Testis (tissue), 3 donors: ENCODE results near the gene DLK2. TPM values are rescaled to one million over a fixed set of nuclear protein-coding genes. Genes with fewer than 3 reads are reported as not detected.

Experiments used
- DNase-seq: peaks from one replicate; pipeline ENCODE4 v3.0.0-alpha.2; 2019
- H3K27ac ChIP-seq, 2 donors: fragments of 200-600 bp; sonication (generic); one replicate each; pipeline ENCODE4 v1.5.1; 2019
- H3K27me3 ChIP-seq: fragments of 200-600 bp; sonication (generic); one replicate; pipeline ENCODE4 v1.5.1; 2019
- H3K36me3 ChIP-seq: fragments of 200-600 bp; sonication (generic); one replicate; pipeline ENCODE4 v1.5.1; 2017; ENCODE audit warnings: low read depth; ENCODE audit errors: missing control alignments
- H3K4me1 ChIP-seq: fragments of 200-600 bp; sonication (generic); one replicate; pipeline ENCODE4 v1.5.1; 2019
- H3K4me3 ChIP-seq, 2 donors: fragments of 200-600 bp; sonication (generic); one replicate each; pipeline ENCODE4 v1.5.1; 2017 to 2019
- H3K9me3 ChIP-seq: fragments of 200-600 bp; sonication (generic); one replicate; pipeline ENCODE4 v1.5.1; 2017
- POLR2A ChIP-seq: fragments of 450-650 bp; IDR thresholded peaks from one replicate; pipeline ENCODE4 v1.6.1; 2017; ENCODE audit warnings: antibody characterized with exemption, mild to moderate bottlenecking, moderate library complexity
- WGBS, 2 donors: methylation state at CpG; one replicate each; pipeline ENCODE4 v1.1.5; 2018; 5-methylcytosine and 5-hydroxymethylcytosine counted together
- intact Hi-C: fragments of 100-400 bp; cut with DNase I; formaldehyde crosslinking; loops from one replicate; pipeline ENCODE4 v1.15.1; 2023; ENCODE audit warnings: low total_unique reads
- polyA plus RNA-seq: library from polyadenylated mRNA; stranded (reverse); fragments of 350-450 nt; fragmentation: Illumina TruSeq; extraction: RNeasy Lipid Tissue Mini Kit (QIAGEN cat#74804); gene quantifications from one replicate; pipeline ENCODE4 v1.2.3, GENCODE V29; 2014; ENCODE audit warnings: low read depth, low replicate concordance; ENCODE audit not compliant: insufficient read depth
- total RNA-seq, 2 donors: library from RNA; depleted of rRNA; stranded (reverse); fragments of >200 nt; gene quantifications; one replicate each; pipeline ENCODE4 v1.2.3, GENCODE V29; 2016
- TF ChIP-seq, protein P1 (sequence below), 3 experiments: fragments of 450-650 bp in 2 of 3; fragments of 200-600 bp in 1 of 3; sonication (generic) in 1 of 3; IDR thresholded peaks; one replicate each; pipeline ENCODE4 v1.5.1; 2016 to 2019; ENCODE audit warnings: antibody characterized with exemption in 3 of 3, mild to moderate bottlenecking in 2 of 3, moderate library complexity in 1 of 3

DLK2 gene
- total and polyA plus RNA-seq, 3 donors from 2014 or later, result 1.3 to 1.9 (median 1.7) TPM

DNA sequence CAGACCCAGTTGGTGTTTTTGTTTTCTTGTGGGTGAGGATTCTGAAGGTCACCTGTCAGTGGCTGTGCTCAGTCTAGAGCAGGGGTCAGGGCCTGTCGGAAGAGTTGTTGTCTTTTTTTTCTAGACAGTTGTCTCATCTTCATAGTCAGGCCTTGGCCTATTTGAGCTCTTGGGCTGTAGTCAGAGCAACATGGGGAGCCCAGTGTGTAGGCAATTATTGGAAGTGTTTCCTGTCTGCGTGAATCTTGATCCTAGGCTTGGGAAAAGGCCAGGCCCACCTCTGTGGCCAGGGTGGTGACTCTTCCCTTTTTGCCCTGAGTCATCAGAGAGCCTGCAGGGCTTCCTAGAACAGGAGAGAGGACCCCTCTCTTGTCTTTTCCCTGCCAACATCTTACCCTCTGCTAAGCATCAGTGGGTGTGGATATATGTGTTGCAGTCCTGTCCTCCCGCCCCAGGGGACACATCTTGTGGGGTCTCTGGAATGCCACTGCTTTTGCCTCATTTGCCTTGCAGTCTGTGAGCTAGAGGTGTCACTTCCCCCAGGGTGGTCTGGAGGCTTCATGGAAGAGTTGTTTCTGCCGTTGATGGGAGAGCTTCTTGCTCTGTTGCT lies 33.4 kb upstream of the DLK2 start:
- Histone ChIP-seq H3K27me3 (no peaks in the 10 kb centered on the region), H3K9me3 (no peaks in the 10 kb centered on the region), H3K36me3 (no peaks in the 10 kb centered on the region), H3K27ac (peak overlapping the region in 1 of 2 donors; percentile 36), H3K4me3 (no peak overlapping the region), H3K4me1 (peaks cover 22% of the 10 kb centered on the region)
- intact Hi-C loops, result no loop called here
- TF ChIP-seq, protein P1, sequence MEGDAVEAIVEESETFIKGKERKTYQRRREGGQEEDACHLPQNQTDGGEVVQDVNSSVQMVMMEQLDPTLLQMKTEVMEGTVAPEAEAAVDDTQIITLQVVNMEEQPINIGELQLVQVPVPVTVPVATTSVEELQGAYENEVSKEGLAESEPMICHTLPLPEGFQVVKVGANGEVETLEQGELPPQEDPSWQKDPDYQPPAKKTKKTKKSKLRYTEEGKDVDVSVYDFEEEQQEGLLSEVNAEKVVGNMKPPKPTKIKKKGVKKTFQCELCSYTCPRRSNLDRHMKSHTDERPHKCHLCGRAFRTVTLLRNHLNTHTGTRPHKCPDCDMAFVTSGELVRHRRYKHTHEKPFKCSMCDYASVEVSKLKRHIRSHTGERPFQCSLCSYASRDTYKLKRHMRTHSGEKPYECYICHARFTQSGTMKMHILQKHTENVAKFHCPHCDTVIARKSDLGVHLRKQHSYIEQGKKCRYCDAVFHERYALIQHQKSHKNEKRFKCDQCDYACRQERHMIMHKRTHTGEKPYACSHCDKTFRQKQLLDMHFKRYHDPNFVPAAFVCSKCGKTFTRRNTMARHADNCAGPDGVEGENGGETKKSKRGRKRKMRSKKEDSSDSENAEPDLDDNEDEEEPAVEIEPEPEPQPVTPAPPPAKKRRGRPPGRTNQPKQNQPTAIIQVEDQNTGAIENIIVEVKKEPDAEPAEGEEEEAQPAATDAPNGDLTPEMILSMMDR (IDR thresholded peaks at IDR 0.05), result no peak
- no peak for TF ChIP-seq POLR2A
- no peak for DNase-seq
- WGBS, 2 donors, result 39 to 40% methylated on average over 4 of the region's 4 CpGs

DNA sequence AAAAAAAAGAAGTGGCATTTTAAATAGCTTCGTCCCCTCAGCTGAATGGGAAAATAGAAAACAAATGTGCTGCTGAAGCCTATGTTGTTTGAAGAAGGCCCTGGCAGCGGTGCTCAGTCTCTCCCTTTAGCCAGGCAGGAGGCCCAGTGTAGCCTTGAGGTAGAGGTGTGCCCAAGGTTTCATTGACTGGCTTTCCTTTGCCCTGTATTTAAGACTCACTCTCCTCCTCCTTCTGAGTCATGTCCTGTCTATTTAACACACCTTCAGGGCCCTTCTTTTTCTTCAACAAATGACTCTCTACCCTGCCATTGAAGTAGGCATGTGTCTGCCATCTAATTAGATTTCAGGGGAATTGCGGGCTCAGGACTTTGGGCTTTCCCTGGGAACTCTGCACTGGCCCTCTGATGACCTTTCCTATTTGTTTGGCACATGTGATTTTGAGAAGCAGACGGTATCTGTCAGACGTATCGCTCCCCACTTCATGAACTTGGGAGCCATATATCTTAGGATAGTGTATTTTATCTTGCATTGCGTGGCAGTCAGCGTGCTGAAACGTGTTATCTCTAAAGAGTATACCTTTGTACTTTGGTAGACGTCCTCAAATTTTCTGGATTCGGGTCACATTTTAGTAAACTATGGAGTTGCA lies 26.4 kb upstream of the DLK2 start:
- no peaks in the 10 kb centered on the region for H3K9me3 ChIP-seq
- no peak overlapping the region for H3K4me3 ChIP-seq
- WGBS, 2 donors, result 91% methylated on average over 11 of the region's 11 CpGs
- TF ChIP-seq POLR2A, result no peak
- TF ChIP-seq, protein P1 (IDR thresholded peaks at IDR 0.05), result no peak
- intact Hi-C loops, result no loop called here
- H3K36me3 ChIP-seq, result no peaks in the 10 kb centered on the region
- H3K27me3 ChIP-seq, result no peaks in the 10 kb centered on the region
- no peak for DNase-seq
- H3K4me1 ChIP-seq, result peaks cover 7% of the 10 kb centered on the region
- no peak overlapping the region for H3K27ac ChIP-seq

DNA sequence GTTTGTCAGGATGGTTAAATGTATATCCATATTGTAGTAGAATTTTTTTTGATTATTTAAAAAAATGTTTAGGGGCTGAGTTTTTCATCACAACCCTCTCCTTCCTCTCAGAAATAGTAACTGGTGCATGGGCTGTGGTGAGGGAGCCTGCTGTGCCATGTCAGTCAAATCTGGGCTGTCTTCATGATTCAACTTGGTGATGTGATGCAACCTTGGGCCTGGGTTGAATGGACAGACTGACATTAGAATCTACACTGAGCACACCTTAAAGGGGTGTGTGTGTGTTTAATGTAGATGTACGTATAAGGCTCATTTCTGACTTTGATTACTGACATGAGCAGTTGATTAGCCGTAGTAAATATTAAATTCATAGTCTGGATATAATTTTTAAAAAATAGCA lies 25.7 kb upstream of the DLK2 start:
- no peaks in the 10 kb centered on the region for H3K36me3 ChIP-seq
- H3K4me1 ChIP-seq, result peaks cover 7% of the 10 kb centered on the region
- intact Hi-C loops, result no loop called here
- no peaks in the 10 kb centered on the region for H3K9me3 ChIP-seq
- no peak overlapping the region for H3K4me3 ChIP-seq
- no peak overlapping the region for H3K27ac ChIP-seq
- TF ChIP-seq, protein P1 (IDR thresholded peaks at IDR 0.05), result no peak
- no peak for TF ChIP-seq POLR2A
- WGBS, 2 donors, result 92 to 98% methylated on average over 2 of the region's 2 CpGs
- H3K27me3 ChIP-seq, result no peaks in the 10 kb centered on the region
- DNase-seq, result no peak

DNA sequence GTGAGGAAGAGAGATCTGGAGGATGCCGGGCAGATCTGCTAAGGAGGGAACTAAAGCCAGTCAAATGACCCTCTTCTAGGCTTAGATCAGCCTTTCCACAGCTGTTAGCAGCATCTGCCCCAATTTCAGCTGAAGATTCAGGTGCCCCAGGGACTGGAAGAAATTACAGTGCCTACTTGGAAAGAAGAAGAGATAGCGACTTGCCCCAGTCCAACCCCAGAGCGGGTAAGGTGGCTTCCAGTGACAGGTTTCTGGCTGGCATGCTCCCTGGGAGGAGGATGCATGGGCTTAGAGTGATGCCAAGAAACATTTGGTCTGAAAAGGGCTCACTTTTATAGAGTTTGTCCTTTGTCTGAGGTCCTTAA lies 22.6 kb upstream of the DLK2 start:
- TF ChIP-seq, protein P1 (IDR thresholded peaks at IDR 0.05), result no peak
- TF ChIP-seq POLR2A, result no peak
- H3K27ac ChIP-seq, result peak overlapping the region; percentile 60 to 79
- intact Hi-C loops, result no loop called here
- WGBS, 2 donors, result 11% methylated on average over 3 of the region's 3 CpGs
- peaks cover 7% of the 10 kb centered on the region for H3K4me1 ChIP-seq
- H3K4me3 ChIP-seq, result peak overlapping the region; percentile 74
- H3K9me3 ChIP-seq, result no peaks in the 10 kb centered on the region
- no peaks in the 10 kb centered on the region for H3K27me3 ChIP-seq
- H3K36me3 ChIP-seq, result no peaks in the 10 kb centered on the region
- DNase-seq, result no peak
